PC-9 (cell line): Measurements from ENCODE around the gene ALK.

Experiments
- EZH2 ChIP-seq: fragments of 200-600 bp; sonication (generic); IDR thresholded peaks from 2 replicates; pipeline ENCODE4 v1.8.0; 2017; ENCODE audit warnings: antibody characterized with exemption, low read depth
- TF ChIP-seq, protein P1 (sequence below): fragments of 200-600 bp; sonication (generic); conservative IDR thresholded peaks from 2 replicates; pipeline ENCODE4 v1.6.1; 2017; ENCODE audit warnings: mixed run types, antibody characterized with exemption, mild to moderate bottlenecking, moderate library complexity

DNA sequence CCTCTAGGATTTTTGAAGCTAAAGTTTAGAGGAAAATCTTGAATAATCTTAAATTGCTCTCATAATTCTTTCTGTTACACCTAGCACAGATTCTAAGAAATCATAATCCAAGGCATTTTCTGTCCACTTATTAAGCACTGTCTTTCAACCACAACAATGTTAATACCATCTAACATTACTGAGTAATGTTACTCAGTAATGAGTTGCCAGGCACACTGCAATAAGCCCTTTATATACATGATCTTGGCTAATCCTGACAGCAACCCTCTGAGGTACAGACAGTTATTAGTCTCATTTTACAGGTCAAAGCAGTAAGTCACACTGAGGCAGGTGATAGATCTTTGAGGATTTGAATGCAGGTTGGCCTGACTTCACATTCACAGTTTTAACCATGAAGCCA lies 291.9 kb downstream of the ALK start:
- TF ChIP-seq, protein P1, sequence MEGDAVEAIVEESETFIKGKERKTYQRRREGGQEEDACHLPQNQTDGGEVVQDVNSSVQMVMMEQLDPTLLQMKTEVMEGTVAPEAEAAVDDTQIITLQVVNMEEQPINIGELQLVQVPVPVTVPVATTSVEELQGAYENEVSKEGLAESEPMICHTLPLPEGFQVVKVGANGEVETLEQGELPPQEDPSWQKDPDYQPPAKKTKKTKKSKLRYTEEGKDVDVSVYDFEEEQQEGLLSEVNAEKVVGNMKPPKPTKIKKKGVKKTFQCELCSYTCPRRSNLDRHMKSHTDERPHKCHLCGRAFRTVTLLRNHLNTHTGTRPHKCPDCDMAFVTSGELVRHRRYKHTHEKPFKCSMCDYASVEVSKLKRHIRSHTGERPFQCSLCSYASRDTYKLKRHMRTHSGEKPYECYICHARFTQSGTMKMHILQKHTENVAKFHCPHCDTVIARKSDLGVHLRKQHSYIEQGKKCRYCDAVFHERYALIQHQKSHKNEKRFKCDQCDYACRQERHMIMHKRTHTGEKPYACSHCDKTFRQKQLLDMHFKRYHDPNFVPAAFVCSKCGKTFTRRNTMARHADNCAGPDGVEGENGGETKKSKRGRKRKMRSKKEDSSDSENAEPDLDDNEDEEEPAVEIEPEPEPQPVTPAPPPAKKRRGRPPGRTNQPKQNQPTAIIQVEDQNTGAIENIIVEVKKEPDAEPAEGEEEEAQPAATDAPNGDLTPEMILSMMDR: no peak
- TF ChIP-seq EZH2: no peak
